ENCODE data around the gene SH3BGRL3.
"Not testable (repeated sequence)": the region's sequence is repeated elsewhere in the genome, so short reads cannot be mapped to it uniquely, and the experiment has no call there.

SH3BGRL3 gene

DNA sequence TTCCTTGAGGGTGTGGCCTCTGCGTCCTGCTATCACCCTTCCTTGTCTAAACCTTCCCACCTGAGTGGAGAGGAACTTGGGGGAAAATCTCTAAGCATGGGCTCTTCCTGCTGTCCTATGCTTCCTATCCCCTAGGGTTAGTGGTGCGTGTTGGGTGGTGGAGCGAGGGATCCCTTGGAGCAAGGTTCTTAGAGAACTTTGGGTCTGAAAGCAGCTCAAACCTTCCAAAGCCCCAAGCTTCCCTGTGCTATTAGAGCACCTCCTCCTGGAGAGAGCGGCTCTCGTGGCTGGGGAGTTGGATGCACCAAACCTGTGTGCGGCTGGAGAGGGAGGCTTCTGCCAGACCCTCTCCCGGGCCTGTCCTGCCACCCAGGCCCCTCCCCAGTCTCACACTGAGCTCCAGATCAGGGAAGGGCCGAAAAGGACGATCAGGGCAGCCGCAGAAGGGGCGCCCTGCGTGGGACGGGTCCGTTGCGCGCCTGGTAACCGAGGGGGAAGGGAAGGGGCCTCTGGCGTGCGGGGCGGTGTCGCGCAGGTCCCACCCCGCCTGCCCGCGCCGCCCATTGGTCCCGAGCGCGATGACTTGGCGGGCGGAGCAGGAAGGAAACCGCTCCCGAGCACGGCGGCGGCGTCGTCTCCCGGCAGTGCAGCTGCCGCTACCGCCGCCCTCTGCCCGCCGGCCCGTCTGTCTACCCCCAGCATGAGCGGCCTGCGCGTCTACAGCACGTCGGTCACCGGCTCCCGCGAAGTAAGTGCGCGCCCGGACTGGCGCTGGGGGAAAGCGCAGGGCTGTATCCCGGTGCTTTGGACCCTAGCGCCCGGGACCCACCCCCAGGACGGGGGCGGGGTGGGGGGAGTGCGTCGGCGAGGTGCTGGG is at the start of gene SH3BGRL3:
Gene SH3BGRL3 (plus strand): TSS at position 631 of the 877 bp plus-strand sequence. CDS start 70 bp downstream, at position 701.
- DNase-seq (ENCODE audit: low read depth in 2 of 3, low spot score in 2 of 3) = peak in 2 of 3 experiments; percentile 74 to 79

DNA sequence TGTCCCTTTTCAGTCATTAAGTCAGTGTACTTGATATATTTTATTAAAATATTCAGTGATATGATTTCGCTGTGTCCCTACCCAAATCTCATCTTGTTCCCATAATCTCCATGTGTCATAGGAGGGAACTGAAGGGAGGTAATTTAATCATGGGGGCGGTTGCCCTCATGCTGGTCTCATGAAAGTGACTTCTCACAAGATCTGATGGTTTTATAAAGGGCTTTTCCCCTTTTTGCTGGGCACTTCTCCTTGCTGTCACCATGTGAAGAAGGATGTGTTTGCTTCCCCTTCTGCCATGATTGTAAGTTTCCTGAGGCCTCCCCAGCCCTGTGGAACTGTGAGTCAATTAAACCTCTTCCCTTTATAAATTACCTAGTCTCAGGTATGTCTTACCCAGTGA is 49.2 kb upstream of the SH3BGRL3 start:
- DNase-seq (ENCODE audit: low read depth in 2 of 3, low spot score in 2 of 3) = not testable (repeated sequence)

DNA sequence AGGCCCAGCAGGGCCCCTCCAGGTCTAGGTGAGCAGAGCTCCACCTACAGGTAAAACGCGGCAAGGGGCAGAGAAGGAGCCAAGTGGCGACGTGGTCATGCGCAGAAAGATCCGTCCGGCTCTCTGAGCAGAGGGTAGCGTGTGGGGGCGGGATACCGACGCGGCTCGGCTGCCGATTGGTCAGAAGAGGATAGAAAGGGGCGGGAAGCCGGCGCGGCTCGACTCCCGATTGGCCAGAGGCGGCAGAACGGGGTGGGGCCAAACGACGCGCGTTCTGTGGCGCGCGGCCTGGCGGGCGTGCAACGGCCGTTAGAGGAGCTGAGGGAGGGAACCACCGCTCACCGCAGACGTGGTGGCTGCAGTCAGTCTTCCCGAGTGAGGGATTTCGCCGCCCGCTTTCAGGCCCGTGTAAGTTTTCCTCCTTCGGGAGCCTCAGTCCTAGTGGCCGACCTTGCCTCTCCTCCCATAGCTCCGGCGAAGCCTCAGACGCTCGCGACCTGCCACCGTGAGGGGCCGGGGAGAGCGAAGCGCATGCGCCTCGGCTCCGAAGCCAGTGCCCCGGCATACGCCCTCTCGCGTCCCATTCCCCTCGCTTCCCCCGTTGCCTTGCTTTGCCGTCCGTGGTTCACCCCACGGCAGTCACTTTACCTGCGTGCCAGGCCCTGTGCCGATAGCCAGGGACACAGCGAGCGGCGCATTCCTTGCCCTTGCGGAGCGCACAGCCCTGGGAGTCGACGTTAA is 45.8 kb upstream of the SH3BGRL3 start, which contains the start of gene CEP85:
Gene CEP85 (plus strand): TSS at position 298 of the 741 bp plus-strand sequence. CDS start 5,584 bp downstream, outside the sequence.
- peak; percentile 93 to 97 (median 96) for DNase-seq (ENCODE audit: low read depth in 2 of 3, low spot score in 2 of 3)

DNA sequence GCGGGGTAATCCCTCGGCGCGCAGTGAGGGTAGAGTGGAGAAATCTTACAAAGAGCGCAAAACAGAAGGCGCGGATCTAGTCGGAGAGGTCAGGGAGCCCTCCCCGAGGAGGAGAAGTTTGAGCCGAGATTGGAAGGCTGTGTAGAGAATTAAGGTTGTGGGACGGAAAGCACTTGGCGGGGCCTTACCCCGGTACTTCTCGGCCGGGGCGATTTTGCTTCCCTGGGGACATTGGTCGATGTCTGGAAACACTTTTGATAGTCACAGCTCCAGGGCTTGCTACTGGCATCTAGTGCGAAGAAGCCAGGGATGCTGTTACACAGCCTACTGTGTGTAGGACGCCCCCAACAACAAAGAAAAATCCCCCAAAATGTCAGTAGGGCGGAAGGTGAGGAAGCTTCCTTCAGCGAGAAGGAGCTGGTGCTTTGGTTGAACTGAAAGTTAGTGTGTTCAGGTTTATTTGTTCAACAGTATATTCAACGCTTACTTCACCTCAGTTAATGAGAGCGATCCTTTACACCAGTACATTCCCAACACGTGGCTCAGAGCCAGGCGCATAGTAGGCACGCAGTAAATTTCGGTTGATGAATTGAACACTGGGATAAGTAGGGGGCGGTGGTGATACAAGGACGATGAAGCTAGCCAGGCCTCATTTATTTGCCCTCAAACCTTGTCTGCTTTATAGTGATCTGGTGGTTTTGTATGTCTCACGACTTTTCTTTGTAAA is 45.1 kb upstream of the SH3BGRL3 start:
- DNase-seq (ENCODE audit: low read depth in 2 of 3, low spot score in 2 of 3) = no peak

DNA sequence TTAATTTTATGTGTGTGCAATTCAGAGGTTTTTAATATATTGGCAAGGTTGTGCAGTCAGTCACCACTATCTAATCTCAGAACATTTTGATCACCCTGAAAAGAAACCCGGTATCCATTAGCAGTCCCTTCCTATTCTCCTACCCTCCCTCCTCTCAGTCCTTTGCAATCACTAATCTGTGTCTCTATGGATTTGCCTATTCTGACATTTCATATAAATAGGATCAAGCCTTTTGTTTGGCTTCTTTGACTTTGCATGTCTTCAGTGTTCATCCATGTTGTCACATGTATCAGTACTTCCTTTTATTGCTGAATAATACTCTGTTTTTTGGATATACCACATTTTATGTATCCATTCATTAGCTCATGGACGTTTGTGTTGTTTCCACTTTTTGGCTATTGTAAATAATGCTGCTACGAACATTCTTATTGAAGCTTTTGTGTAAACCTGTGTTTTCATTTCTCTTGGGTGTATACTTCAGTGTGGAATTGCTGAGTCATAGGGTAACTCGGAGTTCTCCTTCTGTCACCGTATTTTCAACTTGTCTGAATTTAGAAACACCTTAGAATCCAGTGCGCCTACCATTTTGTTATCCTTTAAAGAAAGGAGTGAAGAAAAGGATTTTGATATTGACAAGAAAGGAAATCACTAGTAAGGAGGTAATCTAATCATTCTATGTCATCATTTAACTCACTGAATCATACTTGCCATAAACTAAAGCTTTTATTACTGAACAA is 42.5 kb upstream of the SH3BGRL3 start:
- no peak for DNase-seq (ENCODE audit: low read depth in 2 of 3, low spot score in 2 of 3)

DNA sequence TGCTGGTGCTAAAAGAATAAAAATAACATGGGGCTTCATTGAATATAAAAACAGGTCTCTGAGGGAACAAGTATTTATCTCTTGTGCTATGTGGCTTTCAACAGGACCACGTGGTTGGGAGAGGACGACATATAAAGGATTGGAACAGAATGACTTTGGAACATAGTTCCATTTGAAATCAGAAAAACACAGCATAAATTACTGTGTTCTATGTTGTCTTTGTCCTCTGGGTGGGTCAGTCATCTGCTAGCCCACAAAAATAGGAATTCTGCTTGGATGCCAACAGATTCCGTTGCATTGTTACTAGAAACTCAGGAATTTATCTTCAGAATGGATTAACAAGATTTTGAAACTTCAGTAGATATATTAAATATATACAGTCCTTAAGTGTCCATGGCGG is 40.0 kb upstream of the SH3BGRL3 start:
- DNase-seq (ENCODE audit: low read depth in 2 of 3, low spot score in 2 of 3) = no peak

DNA sequence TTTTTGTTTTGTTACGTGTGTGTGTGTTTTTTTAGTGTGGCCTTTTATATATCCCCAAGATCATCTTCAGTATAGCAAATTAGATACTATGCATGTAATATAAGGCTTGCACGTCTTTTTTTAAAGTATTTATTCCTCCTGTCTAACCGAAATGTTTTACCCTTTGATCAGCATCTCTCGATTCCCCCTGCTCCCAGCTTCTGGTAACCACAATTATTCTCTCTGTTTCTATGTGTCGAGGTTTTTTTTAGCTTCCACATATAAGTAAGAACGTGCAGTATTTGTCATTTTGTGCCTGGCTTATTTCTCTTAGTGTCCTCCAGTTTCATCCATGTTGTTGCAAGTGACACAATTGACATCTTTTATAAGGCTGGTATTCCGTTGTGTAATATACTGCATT is 27.2 kb upstream of the SH3BGRL3 start:
- DNase-seq (ENCODE audit: low read depth in 2 of 3, low spot score in 2 of 3) = no peak

DNA sequence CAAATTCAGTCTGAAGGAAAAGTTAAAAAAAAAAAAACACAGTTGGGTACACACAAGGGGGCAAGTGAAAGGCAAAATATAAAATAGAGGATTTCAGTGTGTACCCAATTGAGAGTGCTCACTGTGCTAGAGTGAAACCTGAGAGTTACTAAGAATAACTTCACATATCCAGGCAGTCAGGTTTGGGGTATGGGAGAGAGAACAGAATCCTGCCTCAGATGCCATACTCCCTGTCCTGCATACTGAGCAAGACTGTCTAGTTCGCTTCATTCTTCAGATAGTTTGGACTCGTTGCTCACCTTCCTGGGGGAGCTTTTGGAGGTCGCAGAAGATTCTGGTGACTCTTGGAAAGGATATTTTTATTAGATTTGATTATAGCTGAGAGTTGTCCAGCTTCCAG is 25.5 kb upstream of the SH3BGRL3 start:
- DNase-seq (ENCODE audit: low read depth in 2 of 3, low spot score in 2 of 3) = no peak

DNA sequence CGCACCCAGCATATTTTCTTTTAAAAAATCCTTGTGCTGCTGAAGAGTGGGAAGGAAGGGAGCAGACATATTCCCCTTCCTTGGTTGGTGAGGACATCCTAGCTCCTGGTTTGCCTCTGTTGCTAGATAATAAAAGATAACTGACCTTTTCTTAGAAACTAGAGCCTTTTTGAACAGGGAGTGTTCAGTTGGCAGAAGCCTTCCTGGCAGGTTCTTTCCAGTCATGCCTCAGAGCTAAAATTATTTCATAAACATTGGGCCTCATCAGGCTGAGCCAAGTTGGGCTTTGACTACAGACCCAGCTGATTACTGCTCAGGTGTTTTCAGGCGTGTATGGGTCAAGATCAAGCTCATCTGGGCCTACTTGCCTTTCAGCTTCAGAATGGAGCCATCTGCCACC is 22.7 kb upstream of the SH3BGRL3 start:
- no peak for DNase-seq (ENCODE audit: low read depth in 2 of 3, low spot score in 2 of 3)

DNA sequence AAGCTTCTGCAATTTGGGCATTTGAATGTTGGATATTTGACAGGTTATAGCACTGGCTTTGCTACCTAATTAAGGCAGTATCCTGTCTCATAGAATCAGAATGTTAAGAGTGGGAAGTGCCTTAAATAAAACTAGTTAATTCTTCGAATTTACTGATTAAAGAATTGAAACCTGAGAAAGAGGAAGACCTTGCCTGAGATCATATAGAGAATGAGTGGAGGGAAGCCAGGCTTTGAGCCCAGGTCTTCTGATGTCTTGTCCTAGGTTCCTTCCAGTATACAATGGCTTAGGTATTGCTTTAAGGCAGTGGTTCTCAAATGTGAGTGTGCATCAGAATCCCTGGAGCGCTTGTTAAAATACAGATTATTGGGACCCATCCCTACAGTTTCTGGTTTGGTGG is 20.9 kb upstream of the SH3BGRL3 start:
- no peak for DNase-seq (ENCODE audit: low read depth in 2 of 3, low spot score in 2 of 3)

DNA sequence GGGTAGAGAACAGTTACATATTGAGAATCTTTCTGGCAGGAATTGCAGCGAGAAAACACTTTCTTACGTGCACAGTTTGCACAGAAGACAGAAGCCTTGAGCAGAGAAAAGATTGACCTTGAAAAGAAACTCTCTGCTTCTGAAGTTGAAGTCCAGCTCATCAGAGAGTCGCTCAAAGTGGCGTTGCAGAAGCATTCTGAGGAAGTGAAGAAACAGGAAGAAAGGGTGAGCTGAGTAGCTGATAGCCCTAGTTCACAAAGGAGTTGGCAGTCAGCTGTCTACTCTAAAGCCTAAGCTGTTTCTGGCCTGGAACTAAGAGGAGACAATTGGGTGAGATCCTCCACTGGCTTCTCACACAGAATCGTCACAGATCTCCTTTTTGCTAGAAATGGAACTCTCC is 20.3 kb upstream of the SH3BGRL3 start:
- no peak for DNase-seq (ENCODE audit: low read depth in 2 of 3, low spot score in 2 of 3)

DNA sequence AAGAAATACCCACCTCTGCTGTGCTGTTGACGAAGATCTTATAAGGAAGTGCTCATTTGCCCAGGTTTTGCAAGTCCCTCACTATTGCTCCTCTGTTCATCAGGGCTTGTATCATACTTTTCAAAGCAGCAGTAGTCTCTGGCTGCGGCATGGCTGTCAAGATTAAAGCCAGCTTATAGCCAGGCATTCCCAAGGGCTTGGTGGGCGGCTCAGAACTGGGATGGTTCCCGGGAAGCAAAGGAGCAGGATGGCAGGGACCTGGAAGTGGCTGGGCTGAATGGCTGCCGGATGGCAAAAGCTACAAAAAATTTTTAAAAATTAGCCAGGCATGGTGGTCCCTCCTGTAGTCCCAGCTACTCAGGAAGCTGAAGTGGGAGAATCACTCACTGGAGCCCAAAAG is 16.7 kb upstream of the SH3BGRL3 start:
- DNase-seq (ENCODE audit: low read depth in 2 of 3, low spot score in 2 of 3) = no peak

DNA sequence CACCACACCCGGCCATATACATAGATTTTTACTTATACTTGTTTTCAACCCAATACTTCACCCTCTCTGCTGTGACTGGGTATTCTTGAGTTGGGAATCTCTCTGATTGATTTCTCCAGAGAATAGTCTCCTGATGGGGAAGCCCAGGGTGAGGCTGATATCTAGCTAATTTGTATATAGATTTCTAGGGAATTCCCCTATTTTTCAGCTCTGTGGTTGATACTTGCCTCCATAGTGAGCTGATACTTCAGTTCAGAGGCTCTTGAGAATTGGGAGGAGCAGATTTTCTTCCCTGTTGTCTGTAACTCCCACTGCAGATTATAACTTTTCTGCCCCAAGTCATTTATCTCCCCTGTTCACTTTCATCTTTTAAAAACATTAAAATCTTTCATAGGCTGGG is 14.5 kb upstream of the SH3BGRL3 start:
- no peak for DNase-seq (ENCODE audit: low read depth in 2 of 3, low spot score in 2 of 3)

DNA sequence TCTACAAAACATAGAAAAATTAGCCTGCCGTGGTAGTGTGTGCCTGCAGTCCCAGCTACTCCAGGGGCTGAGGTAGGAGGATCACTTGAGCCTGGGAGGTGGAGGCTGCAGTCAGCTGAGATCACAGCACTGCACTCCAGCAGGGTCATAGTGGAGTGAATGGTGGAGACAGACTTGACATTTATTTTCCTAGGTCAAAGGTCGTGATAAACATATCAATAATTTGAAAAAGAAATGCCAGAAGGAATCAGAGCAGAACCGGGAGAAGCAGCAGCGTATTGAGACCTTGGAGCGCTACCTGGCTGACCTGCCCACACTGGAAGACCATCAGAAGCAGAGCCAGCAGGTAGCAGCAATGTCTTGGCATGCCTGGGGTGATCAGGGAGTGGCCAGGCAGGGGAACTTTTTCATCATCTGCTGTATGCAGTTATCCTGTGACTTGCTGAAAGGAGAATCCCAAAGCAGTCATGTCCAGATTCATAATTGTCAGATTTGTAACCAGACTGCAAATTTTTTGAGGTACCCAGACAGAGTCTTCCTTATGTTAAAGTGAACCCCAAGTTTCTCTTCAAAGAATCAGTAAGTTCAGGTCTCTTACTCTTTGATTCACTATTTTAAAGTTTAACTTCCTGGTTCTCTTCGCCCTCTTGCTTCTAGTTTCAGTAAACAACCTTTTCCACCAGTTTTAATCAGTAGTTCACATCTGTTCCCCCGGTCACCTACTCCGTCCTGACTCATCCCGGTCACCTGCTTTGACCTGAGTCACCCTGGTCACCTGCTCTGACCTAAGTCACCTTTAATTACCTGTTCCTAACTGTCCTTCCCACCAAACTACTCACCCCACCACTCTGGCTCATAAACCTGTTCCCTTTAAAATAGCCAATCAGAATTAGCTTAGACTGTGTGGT is 11.3 kb upstream of the SH3BGRL3 start:
- DNase-seq (ENCODE audit: low read depth in 2 of 3, low spot score in 2 of 3) = no peak

DNA sequence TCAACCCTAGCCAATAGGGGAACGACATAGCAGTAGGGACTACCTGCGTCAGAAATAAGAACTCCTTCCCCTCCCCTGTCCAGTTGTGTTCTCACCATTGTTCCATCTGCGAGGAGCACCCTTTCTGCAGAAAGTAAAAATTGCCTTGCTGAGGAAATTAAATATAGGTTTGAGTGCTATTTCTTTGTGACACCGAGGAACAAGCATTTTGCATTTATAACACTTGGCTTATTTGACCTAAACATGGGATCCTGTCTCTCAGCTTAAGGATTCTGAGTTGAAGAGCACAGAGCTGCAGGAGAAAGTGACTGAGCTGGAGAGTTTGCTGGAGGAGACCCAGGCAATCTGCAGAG is 10.7 kb upstream of the SH3BGRL3 start:
- no peak for DNase-seq (ENCODE audit: low read depth in 2 of 3, low spot score in 2 of 3)

DNA sequence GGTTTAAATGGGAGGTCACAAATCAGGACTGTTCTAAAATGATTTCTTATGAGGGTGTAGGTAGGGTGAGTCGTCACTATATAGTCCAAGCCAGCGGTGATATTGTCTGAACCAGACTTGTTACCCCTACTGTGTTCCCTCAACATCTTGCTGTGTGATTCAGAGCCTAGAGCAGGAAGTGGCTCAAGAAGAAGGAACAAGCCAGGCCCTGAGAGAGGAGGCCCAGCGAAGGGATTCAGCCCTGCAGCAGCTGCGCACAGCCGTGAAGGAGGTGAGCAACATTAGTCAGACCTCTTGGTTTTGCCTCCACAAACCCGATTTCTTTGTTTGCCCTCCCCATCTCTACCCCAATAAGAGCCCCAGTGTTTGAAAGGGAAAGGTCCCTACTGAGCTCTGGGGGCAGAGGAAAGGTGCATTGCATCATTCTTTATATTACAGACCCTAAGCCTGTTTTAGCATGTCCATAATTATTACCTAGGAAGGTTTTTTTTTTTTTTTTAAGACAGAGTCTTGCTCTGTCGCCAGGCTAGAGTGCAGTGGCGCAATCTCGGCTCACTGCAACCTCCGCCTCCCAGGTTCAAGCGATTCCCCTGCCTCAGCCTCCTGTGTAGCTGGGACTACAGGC is 5.0 kb upstream of the SH3BGRL3 start:
- DNase-seq (ENCODE audit: low read depth in 2 of 3, low spot score in 2 of 3) = no peak

DNA sequence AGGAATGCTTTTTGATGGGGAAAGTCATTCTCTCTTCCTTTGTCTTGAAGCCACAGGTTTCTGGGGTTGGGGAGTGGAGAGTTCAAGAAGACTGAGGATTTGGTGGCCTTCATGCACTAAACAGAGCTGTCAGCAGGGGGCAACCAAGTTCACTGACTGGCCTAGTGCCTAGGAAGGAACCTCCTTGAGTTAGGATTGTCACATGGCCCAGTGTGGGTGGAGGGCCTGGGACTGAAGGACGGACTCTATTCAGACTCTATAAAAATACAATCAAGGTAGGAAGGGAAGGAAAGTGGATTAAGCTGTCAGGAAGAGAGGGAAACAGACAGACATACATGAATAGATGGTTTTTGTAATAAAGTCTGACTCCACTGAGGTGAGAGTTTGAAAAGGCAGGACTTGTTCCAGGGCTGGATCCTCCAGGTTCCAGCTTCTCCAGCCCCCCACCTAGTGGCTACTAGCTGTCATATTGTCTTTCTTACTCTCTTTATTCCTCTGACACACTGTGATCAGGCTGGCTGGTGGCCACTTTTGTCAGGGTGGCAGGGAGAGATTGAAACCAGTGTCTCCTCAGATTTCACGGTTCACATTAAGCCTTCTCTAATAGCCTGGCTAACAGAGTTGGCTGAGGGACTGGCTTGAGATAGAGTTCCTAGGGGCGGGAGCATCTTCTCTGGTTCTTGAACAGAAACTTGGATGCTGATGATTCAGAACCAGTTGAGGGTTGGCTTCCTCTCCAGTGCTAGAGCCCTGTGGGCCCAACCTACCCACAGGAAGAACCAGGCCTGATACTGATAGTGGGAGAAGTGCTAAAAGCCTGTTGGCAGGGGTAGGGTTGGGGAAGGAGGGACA is 4.1 kb upstream of the SH3BGRL3 start:
- peak in 2 of 3 experiments; percentile 60 to 67 for DNase-seq (ENCODE audit: low read depth in 2 of 3, low spot score in 2 of 3)

DNA sequence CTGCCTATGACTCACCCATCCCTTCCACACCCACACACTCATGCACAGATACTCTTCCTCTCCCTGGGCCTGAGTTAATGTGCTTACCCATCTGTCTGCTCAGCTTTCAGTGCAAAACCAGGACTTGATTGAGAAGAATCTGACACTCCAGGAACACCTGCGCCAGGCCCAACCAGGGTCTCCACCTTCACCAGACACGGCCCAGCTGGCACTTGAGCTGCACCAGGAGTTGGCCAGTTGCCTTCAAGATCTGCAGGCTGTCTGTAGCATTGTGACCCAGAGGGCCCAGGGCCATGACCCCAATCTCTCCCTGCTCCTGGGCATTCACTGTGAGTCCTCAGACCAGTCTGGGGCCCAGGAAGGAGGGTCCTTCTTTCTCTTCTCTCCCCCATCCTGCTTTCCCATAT is 3.5 kb upstream of the SH3BGRL3 start:
- peak in 1 of 3 experiments; percentile 27 for DNase-seq (ENCODE audit: low read depth in 2 of 3, low spot score in 2 of 3)

Measured in activated CD8-positive, alpha-beta memory T cell treated with anti-CD3 and anti-CD28 coated beads for 48 hours (primary cell).